GM12891 (cell line): ENCODE measurements around the gene KCNMB2.

Experiments used
- PAX5 ChIP-seq: IDR thresholded peaks from 2 replicates; pipeline ENCODE4 v1.6.1; 2011; ENCODE audit warnings: low read length, moderate library complexity, mild to moderate bottlenecking; ENCODE audit not compliant: insufficient read depth, severe bottlenecking
- POLR2A ChIP-seq: IDR thresholded peaks from 2 replicates; pipeline ENCODE4 v1.6.1; 2011; ENCODE audit warnings: low read depth, low read length, control low read depth
- POLR2AphosphoS5 ChIP-seq: IDR thresholded peaks from 2 replicates; pipeline ENCODE4 v1.6.1; 2011; ENCODE audit warnings: low read depth, low read length, control low read depth
- SPI1 ChIP-seq: IDR thresholded peaks from 2 replicates; pipeline ENCODE4 v1.6.1; 2011; ENCODE audit warnings: low read depth, low read length, control low read depth
- TAF1 ChIP-seq: IDR thresholded peaks from 2 replicates; pipeline ENCODE4 v1.6.1; 2011; ENCODE audit warnings: low read depth, low read length, control low read depth

DNA sequence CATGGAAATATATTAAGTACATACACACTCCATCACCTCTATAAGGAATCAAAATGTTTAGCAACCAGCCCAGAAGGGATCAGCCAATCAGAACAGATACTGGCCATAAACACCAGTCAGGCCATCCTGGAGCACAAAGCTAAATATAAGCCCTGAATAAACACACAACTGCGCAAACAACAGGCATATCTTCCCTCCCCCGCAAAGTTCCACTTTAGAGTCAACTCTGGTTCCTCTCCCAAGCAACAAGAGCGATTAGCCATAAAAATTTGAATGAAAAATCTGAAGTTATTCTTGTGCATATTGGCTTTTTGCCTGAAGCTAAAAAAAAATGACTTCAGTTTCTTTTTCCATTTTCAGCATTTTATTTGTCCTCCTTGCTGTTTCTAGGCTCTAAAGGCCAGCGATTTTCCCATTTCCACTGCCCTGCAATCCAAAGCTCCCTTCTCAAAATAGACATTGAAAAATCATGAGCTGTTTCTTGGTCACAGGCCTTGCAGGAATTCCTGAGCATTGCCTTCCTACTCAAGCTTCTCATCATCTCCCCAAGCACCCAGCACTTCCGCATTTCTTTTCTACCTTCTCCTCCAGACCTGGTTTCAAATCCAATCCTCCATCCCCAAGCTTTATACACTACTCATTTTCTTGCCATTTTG, 287.5 kb downstream of the KCNMB2 start:
- TF ChIP-seq PAX5 (no peak), POLR2A (no peak), SPI1 (no peak), POLR2AphosphoS5 (no peak), TAF1 (no peak)
